Vagina (tissue), 2 donors: ENCODE measurements around the gene SFI1.

Experiments used
- CTCF ChIP-seq, 3 experiments: fragments of 450-650 bp in 2 of 3; fragments of 200-600 bp in 1 of 3; sonication (generic) in 1 of 3; IDR thresholded peaks; one replicate each; pipeline ENCODE4 v1.5.1; 2017 to 2019; ENCODE audit warnings: antibody characterized with exemption in 3 of 3, mild to moderate bottlenecking in 2 of 3, moderate library complexity in 2 of 3
- POLR2A ChIP-seq, 2 donors: fragments of 450-650 bp; IDR thresholded peaks; one replicate each; pipeline ENCODE4 v1.6.1; 2017; ENCODE audit warnings: antibody characterized with exemption in 2 of 2, mild to moderate bottlenecking in 2 of 2, moderate library complexity in 2 of 2
- POLR2AphosphoS5 ChIP-seq, 2 donors: sonication (generic); formaldehyde crosslinking; IDR thresholded peaks; one replicate each; pipeline ENCODE4 v1.9.0; 2017; ENCODE audit warnings: antibody characterized with exemption in 2 of 2, mild to moderate bottlenecking in 2 of 2, low read depth in 1 of 2; ENCODE audit not compliant: insufficient read depth in 1 of 2

- TF ChIP-seq CTCF (IDR thresholded peaks at IDR 0.05) (no peak), POLR2AphosphoS5 (IDR thresholded peaks at IDR 0.05; ENCODE audit: insufficient read depth in 1 of 2, low read depth in 1 of 2) (no peak), POLR2A (IDR thresholded peaks at IDR 0.05) (no peak)
Observed at GRCh38 chr22:31625257-31625640, 128.9 kb downstream of the SFI1 start.
